ENCODE data around the gene PRKD2.
"Not testable (repeated sequence)": the region's sequence is repeated elsewhere in the genome, so short reads cannot be mapped to it uniquely, and the experiment has no call there.

Gene PRKD2

GRCh38 chr19:46629546-46630025 lies 87.3 kb downstream of the PRKD2 start:
- TF ChIP-seq CTCF (IDR thresholded peaks at IDR 0.05; ENCODE audit: low read depth, low read length), result no peak
- no peak overlapping the region for H3K4me3 ChIP-seq (ENCODE audit: low read depth, low read length)

- H3K4me3 ChIP-seq (ENCODE audit: low read depth, low read length), result not testable (repeated sequence)
Observed at GRCh38 chr19:46628970-46629369, 87.9 kb downstream of the PRKD2 start.

GRCh38 chr19:46626446-46626845 lies 90.5 kb downstream of the PRKD2 start:
- H3K4me3 ChIP-seq (ENCODE audit: low read depth, low read length), result no peak overlapping the region

GRCh38 chr19:46625731-46626130 lies 91.2 kb downstream of the PRKD2 start:
- no peak for TF ChIP-seq CTCF (IDR thresholded peaks at IDR 0.05; ENCODE audit: low read depth, low read length)
- H3K4me3 ChIP-seq (ENCODE audit: low read depth, low read length), result no peak overlapping the region

More at GRCh38 chr19:46626446-46626845, 90.5 kb downstream of the PRKD2 start:
- TF ChIP-seq CTCF (IDR thresholded peaks at IDR 0.05; ENCODE audit: low read depth, low read length), result no peak

- no peak for TF ChIP-seq CTCF (IDR thresholded peaks at IDR 0.05; ENCODE audit: low read depth, low read length)
- H3K4me3 ChIP-seq (ENCODE audit: low read depth, low read length), result peak within 1 kb of the TSS; percentile 39; the same call in 1 of the 2 replicates
Observed at GRCh38 chr19:46624958-46625661, 91.8 kb downstream of the PRKD2 start, which contains the start of gene PTGIR. TSS of gene PTGIR (minus strand) at chr19:46625089. CDS start at chr19:46624225, 864 bp downstream.

Measured in WI38 (cell line).